Tibial artery (tissue), 4 donors: Measurements from ENCODE around the gene CD69.

Source experiments
- DNase-seq, 2 donors: peaks; one replicate each; pipeline ENCODE4 v3.0.0-alpha.2; 2019
- H3K27ac ChIP-seq, 2 donors: fragments of 200-600 bp; sonication (generic) in 1 of 2; 1 replicate in 1 of 2; 2 replicates in 1 of 2; pipeline ENCODE4 v1.5.1; 2018 to 2019; ENCODE audit warnings: mild to moderate bottlenecking in 1 of 2
- H3K27me3 ChIP-seq, 2 donors: fragments of 200-600 bp; sonication (generic) in 1 of 2; one replicate each; pipeline versions ENCODE4 v1.5.1 to v1.6.0; 2016 to 2019
- H3K36me3 ChIP-seq, 3 donors: fragments of 200-600 bp; sonication (generic) in 2 of 3; one replicate each; pipeline ENCODE4 v1.5.1; 2016 to 2019; ENCODE audit warnings: mild to moderate bottlenecking in 2 of 3
- H3K4me1 ChIP-seq, 4 donors: fragments of 200-600 bp; sonication (generic) in 2 of 4; 1 replicate in 3 of 4; 2 replicates in 1 of 4; pipeline ENCODE4 v1.5.1; 2016 to 2019
- H3K4me3 ChIP-seq, 2 donors: fragments of 200-600 bp; sonication (generic) in 1 of 2; 1 replicate in 1 of 2; 2 replicates in 1 of 2; pipeline ENCODE4 v1.5.1; 2018 to 2019; ENCODE audit warnings: mild to moderate bottlenecking in 2 of 2
- H3K9me3 ChIP-seq, 3 donors: fragments of 200-600 bp; sonication (generic) in 1 of 3; one replicate each; pipeline ENCODE4 v1.5.1; 2016 to 2019
- intact Hi-C: fragments of 100-400 bp; cut with DNase I; formaldehyde crosslinking; loops from one replicate; pipeline ENCODE4 v1.15.0; 2023; ENCODE audit warnings: low total_unique reads
- TF ChIP-seq, protein P1 (sequence below), 2 experiments: fragments of 200-600 bp in 1 of 2; fragments of 450-650 bp in 1 of 2; IDR thresholded peaks; one replicate each; pipeline ENCODE4 v1.5.1; 2017 to 2019; ENCODE audit warnings: antibody characterized with exemption in 2 of 2, mild to moderate bottlenecking in 1 of 2, moderate library complexity in 1 of 2

CD69 gene

DNA sequence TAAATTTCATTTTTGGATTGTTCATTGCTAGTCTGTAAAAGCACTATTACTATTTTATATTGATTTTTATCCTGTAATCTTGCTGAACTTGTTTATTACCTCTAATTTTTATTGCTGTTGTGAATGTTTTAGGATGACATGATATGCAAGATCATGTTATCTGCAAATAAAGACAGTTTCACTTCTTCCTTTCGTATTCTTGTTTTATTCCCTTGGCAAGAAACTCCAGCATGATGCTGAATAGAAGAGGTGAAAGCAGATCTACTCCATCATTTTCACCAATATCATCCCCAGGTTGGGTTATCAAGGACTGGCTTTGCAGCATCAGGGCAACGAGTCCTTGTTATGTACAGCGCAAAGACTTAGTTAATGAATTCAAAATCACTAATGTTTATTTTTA is 25.1 kb downstream of the CD69 start:
- no peak for DNase-seq
- TF ChIP-seq, protein P1, sequence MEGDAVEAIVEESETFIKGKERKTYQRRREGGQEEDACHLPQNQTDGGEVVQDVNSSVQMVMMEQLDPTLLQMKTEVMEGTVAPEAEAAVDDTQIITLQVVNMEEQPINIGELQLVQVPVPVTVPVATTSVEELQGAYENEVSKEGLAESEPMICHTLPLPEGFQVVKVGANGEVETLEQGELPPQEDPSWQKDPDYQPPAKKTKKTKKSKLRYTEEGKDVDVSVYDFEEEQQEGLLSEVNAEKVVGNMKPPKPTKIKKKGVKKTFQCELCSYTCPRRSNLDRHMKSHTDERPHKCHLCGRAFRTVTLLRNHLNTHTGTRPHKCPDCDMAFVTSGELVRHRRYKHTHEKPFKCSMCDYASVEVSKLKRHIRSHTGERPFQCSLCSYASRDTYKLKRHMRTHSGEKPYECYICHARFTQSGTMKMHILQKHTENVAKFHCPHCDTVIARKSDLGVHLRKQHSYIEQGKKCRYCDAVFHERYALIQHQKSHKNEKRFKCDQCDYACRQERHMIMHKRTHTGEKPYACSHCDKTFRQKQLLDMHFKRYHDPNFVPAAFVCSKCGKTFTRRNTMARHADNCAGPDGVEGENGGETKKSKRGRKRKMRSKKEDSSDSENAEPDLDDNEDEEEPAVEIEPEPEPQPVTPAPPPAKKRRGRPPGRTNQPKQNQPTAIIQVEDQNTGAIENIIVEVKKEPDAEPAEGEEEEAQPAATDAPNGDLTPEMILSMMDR (IDR thresholded peaks at IDR 0.05): no peak
- Histone ChIP-seq H3K4me3 (no peak overlapping the region), H3K9me3 (no peaks in the 10 kb centered on the region), H3K36me3 (no peaks in the 10 kb centered on the region), H3K27ac (no peak overlapping the region), H3K4me1 (no peaks in the 10 kb centered on the region), H3K27me3 (peaks cover 0 to 3% of the 10 kb centered on the region in 2 donors)
- intact Hi-C loops: no loop called here

DNA sequence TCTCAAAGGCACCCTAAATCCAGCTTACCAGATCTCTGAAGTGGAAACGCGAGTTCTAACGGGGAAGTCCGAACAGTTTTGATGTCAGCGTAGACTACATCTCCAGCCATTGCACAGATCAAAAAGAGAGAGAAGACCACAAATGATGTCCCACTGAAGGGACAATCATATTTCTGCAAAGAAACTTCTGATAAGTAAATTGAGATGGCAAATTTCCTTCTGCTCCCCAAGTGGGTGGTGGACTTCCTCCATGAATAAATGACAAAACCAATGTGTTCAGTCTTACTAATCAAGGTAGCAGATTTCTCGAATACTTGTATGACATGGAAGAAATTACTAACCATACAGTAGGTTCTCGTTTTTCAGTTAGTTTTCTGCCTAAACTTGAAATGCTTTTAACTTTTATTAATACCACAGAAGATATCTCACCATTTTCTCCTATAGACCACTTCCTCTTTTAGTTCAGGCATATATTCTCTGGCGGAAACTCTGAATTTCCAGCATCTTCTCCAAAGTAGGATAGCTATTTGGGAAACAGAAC is 27.7 kb downstream of the CD69 start, which contains the start of gene CLECL1:
Gene CLECL1, minus strand, starts transcription at position 177 of the 541 bp plus-strand sequence.
- TF ChIP-seq, protein P1 (IDR thresholded peaks at IDR 0.05): no peak
- Histone ChIP-seq H3K9me3 (no peaks in the 10 kb centered on the region), H3K4me1 (no peaks in the 10 kb centered on the region), H3K27me3 (no peaks in the 10 kb centered on the region), H3K27ac (no peak within 1 kb of the TSS), H3K4me3 (no peak within 1 kb of the TSS), H3K36me3 (no peaks in the 10 kb centered on the region)
- DNase-seq: no peak
- intact Hi-C loops: no loop called here

DNA sequence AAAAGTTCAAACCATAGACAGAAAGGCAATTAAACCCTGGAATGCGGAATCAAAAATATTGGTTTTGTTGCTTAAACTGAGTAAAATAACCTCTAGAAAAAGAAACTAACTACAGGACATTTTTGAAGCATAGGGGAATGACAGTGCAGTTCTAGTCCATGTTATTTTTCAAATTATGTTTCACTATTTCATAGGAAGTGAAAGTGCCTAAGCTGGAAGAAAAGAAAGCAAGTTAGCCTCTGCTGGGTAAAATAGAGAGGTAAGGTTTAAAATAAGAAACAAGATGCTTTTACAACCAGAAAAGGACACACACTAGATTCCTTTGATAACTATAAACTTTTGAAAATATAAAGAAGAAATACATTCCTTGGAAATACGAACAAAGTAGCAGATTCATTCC is 28.9 kb downstream of the CD69 start:
- Histone ChIP-seq H3K9me3 (no peaks in the 10 kb centered on the region), H3K27ac (no peak overlapping the region), H3K4me3 (no peak overlapping the region), H3K36me3 (no peaks in the 10 kb centered on the region), H3K27me3 (no peaks in the 10 kb centered on the region), H3K4me1 (no peaks in the 10 kb centered on the region)
- TF ChIP-seq, protein P1 (IDR thresholded peaks at IDR 0.05): no peak
- no peak for DNase-seq
- intact Hi-C loops: no loop called here

DNA sequence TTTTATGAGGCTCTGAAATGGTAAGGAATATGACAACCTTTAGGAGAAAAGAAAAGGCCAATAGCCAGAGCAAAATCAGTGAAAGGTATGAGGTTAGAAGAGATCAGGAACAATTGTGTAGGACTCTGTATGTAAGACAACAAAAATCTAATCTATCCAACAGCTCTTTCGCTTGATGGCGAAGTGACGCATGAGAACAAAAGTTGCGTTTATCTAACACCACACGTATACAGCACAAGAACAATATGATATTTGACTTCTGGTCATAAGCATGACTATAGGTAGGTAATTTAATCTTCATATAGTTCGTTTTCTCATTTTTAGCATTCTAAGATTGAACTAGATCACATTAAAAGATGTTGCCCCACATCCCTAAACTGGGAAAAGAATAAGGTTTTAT is 29.3 kb downstream of the CD69 start:
- Histone ChIP-seq H3K27ac (no peak overlapping the region), H3K36me3 (no peaks in the 10 kb centered on the region), H3K9me3 (no peaks in the 10 kb centered on the region), H3K27me3 (no peaks in the 10 kb centered on the region), H3K4me3 (no peak overlapping the region), H3K4me1 (no peaks in the 10 kb centered on the region)
- no peak for DNase-seq
- TF ChIP-seq, protein P1 (IDR thresholded peaks at IDR 0.05): no peak
- intact Hi-C loops: no loop called here

DNA sequence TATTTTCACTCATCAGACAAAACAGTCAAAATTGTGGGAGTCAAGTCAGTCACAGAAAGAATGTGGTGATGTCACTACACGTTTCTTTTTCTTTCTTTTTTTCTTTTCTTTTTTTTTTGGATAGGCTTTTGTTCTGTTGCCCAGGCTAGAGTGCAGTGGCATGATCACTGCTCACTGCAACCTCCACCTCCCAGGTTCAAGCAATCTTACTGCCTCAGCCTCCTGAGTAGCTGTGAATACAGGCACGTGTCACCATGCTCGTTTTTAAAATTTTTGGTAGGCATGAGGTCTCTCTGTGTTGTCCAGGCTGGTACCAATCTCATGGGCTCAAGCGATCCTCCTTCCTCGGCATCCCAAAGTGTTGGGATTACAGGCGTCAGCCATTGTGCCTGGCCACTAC is 30.1 kb downstream of the CD69 start:
- Histone ChIP-seq H3K36me3 (no peaks in the 10 kb centered on the region), H3K27me3 (no peaks in the 10 kb centered on the region), H3K9me3 (no peaks in the 10 kb centered on the region), H3K4me1 (no peaks in the 10 kb centered on the region), H3K4me3 (no peak overlapping the region), H3K27ac (no peak overlapping the region)
- DNase-seq: no peak
- intact Hi-C loops: no loop called here
- TF ChIP-seq, protein P1 (IDR thresholded peaks at IDR 0.05): no peak

DNA sequence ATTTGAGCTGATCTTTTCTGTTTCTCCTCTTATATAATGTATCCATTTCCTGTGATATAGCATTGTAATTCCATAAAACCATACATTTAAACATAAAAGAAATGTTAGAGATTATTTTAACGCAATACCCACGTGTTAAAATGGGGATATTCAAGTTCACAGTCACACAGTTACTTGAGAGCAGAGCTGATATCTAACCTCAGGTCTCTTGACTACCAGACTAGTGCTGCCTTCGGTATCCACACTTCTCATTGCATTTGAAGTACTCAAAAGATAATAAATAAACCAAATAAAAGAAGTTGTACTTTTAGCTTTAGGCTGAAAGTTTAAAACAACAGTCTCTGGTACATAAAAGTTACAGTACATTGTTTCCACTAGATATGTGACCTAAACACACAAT is 30.7 kb downstream of the CD69 start:
- TF ChIP-seq, protein P1 (IDR thresholded peaks at IDR 0.05): no peak
- intact Hi-C loops: no loop called here
- H3K4me3 ChIP-seq: no peak overlapping the region
- H3K9me3 ChIP-seq: no peaks in the 10 kb centered on the region
- no peaks in the 10 kb centered on the region for H3K4me1 ChIP-seq
- no peaks in the 10 kb centered on the region for H3K27me3 ChIP-seq
- no peak for DNase-seq
- H3K27ac ChIP-seq: no peak overlapping the region
- no peaks in the 10 kb centered on the region for H3K36me3 ChIP-seq
